Upper lobe of left lung (tissue), 4 donors: ENCODE measurements around the gene GNPNAT1.

Experiments
- CTCF ChIP-seq, 6 experiments: fragments of 450-650 bp in 4 of 6; fragments of 200-600 bp in 2 of 6; sonication (generic) in 2 of 6; IDR thresholded peaks; one replicate each; pipeline ENCODE4 v1.5.1; 2016 to 2019; ENCODE audit warnings: antibody characterized with exemption in 6 of 6
- EP300 ChIP-seq, 4 donors: sonication (generic); formaldehyde crosslinking; IDR thresholded peaks; one replicate each; pipeline ENCODE4 v1.5.1; 2017; ENCODE audit warnings: antibody characterized with exemption in 4 of 4, control low read depth in 2 of 4
- POLR2A ChIP-seq, 4 donors: fragments of 450-650 bp; IDR thresholded peaks; one replicate each; pipeline ENCODE4 v1.5.1; 2016 to 2017; ENCODE audit warnings: antibody characterized with exemption in 4 of 4, mild to moderate bottlenecking in 2 of 4
- POLR2AphosphoS5 ChIP-seq, 2 donors: sonication (generic); formaldehyde crosslinking; IDR thresholded peaks; one replicate each; pipeline ENCODE4 v1.5.1; 2017; ENCODE audit warnings: antibody characterized with exemption in 2 of 2

- TF ChIP-seq CTCF (IDR thresholded peaks at IDR 0.05) (no peak), EP300 (IDR thresholded peaks at IDR 0.05) (no peak), POLR2AphosphoS5 (IDR thresholded peaks at IDR 0.05) (no peak), POLR2A (IDR thresholded peaks at IDR 0.05) (no peak)
Measured at GRCh38 chr14:52840877-52841276, 49.5 kb upstream of the GNPNAT1 start.
